CD4-positive, alpha-beta T cell treated with Interferon gamma for 1 hour (primary cell): ENCODE measurements around the gene SLC5A11.

Experiments used
- DNase-seq: peaks from one replicate; pipeline ENCODE4 v3.0.0-alpha.2; 2020

SLC5A11 gene

GRCh38 chr16:24925163-24925562, 79.4 kb downstream of the SLC5A11 start:
- DNase-seq, result no peak

- no peak for DNase-seq
These were observed 83.6 kb downstream of the SLC5A11 start for GRCh38 chr16:24929409-24929808.

- no peak for DNase-seq
These were observed 84.7 kb downstream of the SLC5A11 start for GRCh38 chr16:24930440-24930839.

- DNase-seq, result no peak
These were observed 85.3 kb downstream of the SLC5A11 start for GRCh38 chr16:24931091-24931490.

- DNase-seq, result no peak
These were observed 89.6 kb downstream of the SLC5A11 start for GRCh38 chr16:24935336-24935735.

- DNase-seq, result no peak
These were observed 90.4 kb downstream of the SLC5A11 start for GRCh38 chr16:24936151-24936550.

- DNase-seq, result no peak
These were observed 93.5 kb downstream of the SLC5A11 start for GRCh38 chr16:24939224-24939623.

- DNase-seq, result no peak
These were observed 94.0 kb downstream of the SLC5A11 start for GRCh38 chr16:24939738-24940137.

GRCh38 chr16:24943471-24943870, 97.7 kb downstream of the SLC5A11 start:
- DNase-seq, result no peak

- DNase-seq, result no peak
These were observed 98.4 kb downstream of the SLC5A11 start for GRCh38 chr16:24944206-24944605.

GRCh38 chr16:24946155-24946554, 100.4 kb downstream of the SLC5A11 start:
- DNase-seq, result no peak

GRCh38 chr16:24950275-24950674, 104.5 kb downstream of the SLC5A11 start:
- DNase-seq, result no peak

- no peak for DNase-seq
These were observed 107.5 kb downstream of the SLC5A11 start for GRCh38 chr16:24953306-24953705.

- DNase-seq, result no peak
These were observed 108.0 kb downstream of the SLC5A11 start for GRCh38 chr16:24953721-24954120.

- DNase-seq, result no peak
These were observed 108.4 kb downstream of the SLC5A11 start for GRCh38 chr16:24954137-24954536.

GRCh38 chr16:24955975-24956731, 110.4 kb downstream of the SLC5A11 start:
- no peak for DNase-seq

GRCh38 chr16:24957887-24958286, 112.1 kb downstream of the SLC5A11 start:
- no peak for DNase-seq
